MM.1S (cell line): Measurements from ENCODE around the gene MED27.

ENCODE experiments used
- DNase-seq: peaks from one replicate; pipeline ENCODE4 v3.0.0-alpha.2; 2015
- H2AFZ ChIP-seq: fragments of 300-600 bp; sonication (generic); 2 replicates; pipeline ENCODE4 v1.6.0; 2016; ENCODE audit warnings: antibody characterized with exemption, low read length
- H3F3A ChIP-seq: fragments of 300-600 bp; sonication (generic); 2 replicates; pipeline ENCODE4 v1.6.1; 2016; ENCODE audit warnings: mild to moderate bottlenecking, antibody characterized with exemption, low read length, moderate library complexity, mixed read lengths; ENCODE audit not compliant: insufficient read depth
- H3K27ac ChIP-seq: fragments of 300-600 bp; sonication (generic); 2 replicates; pipeline ENCODE4 v1.5.1; 2016; ENCODE audit warnings: mild to moderate bottlenecking, low read length
- H3K27me3 ChIP-seq: fragments of 300-600 bp; sonication (generic); replicated peaks from 2 replicates; pipeline ENCODE4 v1.6.0; 2016; ENCODE audit warnings: low read length; ENCODE audit not compliant: insufficient read depth
- H3K36me3 ChIP-seq: fragments of 300-600 bp; sonication (generic); replicated peaks from 2 replicates; pipeline ENCODE4 v1.6.1; 2016; ENCODE audit warnings: mild to moderate bottlenecking, low read length, mixed read lengths; ENCODE audit not compliant: insufficient read depth
- H3K4me1 ChIP-seq: fragments of 300-600 bp; sonication (generic); 2 replicates; pipeline ENCODE4 v1.6.1; 2016; ENCODE audit warnings: low read length, mixed read lengths
- H3K4me2 ChIP-seq: fragments of 300-600 bp; sonication (generic); 2 replicates; pipeline ENCODE4 v1.6.0; 2016; ENCODE audit warnings: low read depth, low read length
- H3K4me3 ChIP-seq: fragments of 300-600 bp; sonication (generic); 2 replicates; pipeline ENCODE4 v1.5.1; 2016; ENCODE audit warnings: low read length, mixed read lengths
- H3K79me2 ChIP-seq: fragments of 300-600 bp; sonication (generic); 2 replicates; pipeline ENCODE4 v1.6.1; 2016; ENCODE audit warnings: mixed run types, low read length, mixed read lengths
- H3K9ac ChIP-seq: fragments of 300-600 bp; sonication (generic); 2 replicates; pipeline ENCODE4 v1.6.1; 2016; ENCODE audit warnings: low read length, mixed read lengths
- H3K9me2 ChIP-seq: fragments of 300-600 bp; sonication (generic); replicated peaks from 2 replicates; pipeline ENCODE4 v1.6.1; 2016; ENCODE audit warnings: mild to moderate bottlenecking, low read length, mixed read lengths; ENCODE audit not compliant: insufficient read depth
- H3K9me3 ChIP-seq: fragments of 300-600 bp; sonication (generic); replicated peaks from 2 replicates; pipeline ENCODE4 v1.6.1; 2016; ENCODE audit warnings: mild to moderate bottlenecking, low read length, mixed read lengths; ENCODE audit not compliant: insufficient read depth
- H4K20me1 ChIP-seq: fragments of 300-600 bp; sonication (generic); 2 replicates; pipeline ENCODE4 v1.6.1; 2016; ENCODE audit warnings: mild to moderate bottlenecking, low read length, moderate library complexity, mixed read lengths; ENCODE audit not compliant: insufficient read depth
- EZH2 ChIP-seq: fragments of 300-600 bp; sonication (generic); optimal IDR thresholded peaks from 2 replicates; pipeline ENCODE3; 2017; ENCODE audit warnings: low read depth, mild to moderate bottlenecking, antibody characterized with exemption, low read length, mixed read lengths
- EZH2phosphoT487 ChIP-seq: fragments of 300-600 bp; sonication (generic); IDR thresholded peaks from 2 replicates; pipeline ENCODE4 v1.6.1; 2018; ENCODE audit warnings: antibody characterized with exemption, low read length
- TF ChIP-seq, protein P1 (sequence below): fragments of 300-600 bp; sonication (generic); IDR thresholded peaks from 2 replicates; pipeline ENCODE4 v1.5.1; 2016; ENCODE audit warnings: antibody characterized with exemption, low read length, mixed read lengths

Gene MED27

GRCh38 chr9:131873335-131873734, 206.3 kb downstream of the MED27 start:
- H3K4me3 ChIP-seq: no peak overlapping the region
- TF ChIP-seq EZH2phosphoT487 (no peak), EZH2 (no peak)
- TF ChIP-seq, protein P1, sequence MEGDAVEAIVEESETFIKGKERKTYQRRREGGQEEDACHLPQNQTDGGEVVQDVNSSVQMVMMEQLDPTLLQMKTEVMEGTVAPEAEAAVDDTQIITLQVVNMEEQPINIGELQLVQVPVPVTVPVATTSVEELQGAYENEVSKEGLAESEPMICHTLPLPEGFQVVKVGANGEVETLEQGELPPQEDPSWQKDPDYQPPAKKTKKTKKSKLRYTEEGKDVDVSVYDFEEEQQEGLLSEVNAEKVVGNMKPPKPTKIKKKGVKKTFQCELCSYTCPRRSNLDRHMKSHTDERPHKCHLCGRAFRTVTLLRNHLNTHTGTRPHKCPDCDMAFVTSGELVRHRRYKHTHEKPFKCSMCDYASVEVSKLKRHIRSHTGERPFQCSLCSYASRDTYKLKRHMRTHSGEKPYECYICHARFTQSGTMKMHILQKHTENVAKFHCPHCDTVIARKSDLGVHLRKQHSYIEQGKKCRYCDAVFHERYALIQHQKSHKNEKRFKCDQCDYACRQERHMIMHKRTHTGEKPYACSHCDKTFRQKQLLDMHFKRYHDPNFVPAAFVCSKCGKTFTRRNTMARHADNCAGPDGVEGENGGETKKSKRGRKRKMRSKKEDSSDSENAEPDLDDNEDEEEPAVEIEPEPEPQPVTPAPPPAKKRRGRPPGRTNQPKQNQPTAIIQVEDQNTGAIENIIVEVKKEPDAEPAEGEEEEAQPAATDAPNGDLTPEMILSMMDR: no peak

GRCh38 chr9:131872702-131873101, 207.0 kb downstream of the MED27 start:
- H3K9me3 ChIP-seq: no peaks in the 10 kb centered on the region
- no peaks in the 10 kb centered on the region for H3K9me2 ChIP-seq
- H4K20me1 ChIP-seq: no peaks in the 10 kb centered on the region
- H3K27ac ChIP-seq: no peak overlapping the region
- H3K4me1 ChIP-seq: no peaks in the 10 kb centered on the region
- H3K27me3 ChIP-seq: no peaks in the 10 kb centered on the region
- no peak overlapping the region for H2AFZ ChIP-seq
- H3K4me2 ChIP-seq: no peak overlapping the region
- DNase-seq: no peak
- H3K36me3 ChIP-seq: no peaks in the 10 kb centered on the region
- H3F3A ChIP-seq: no peaks in the 10 kb centered on the region
- H3K9ac ChIP-seq: no peak overlapping the region
- H3K4me3 ChIP-seq: no peak overlapping the region
- TF ChIP-seq EZH2 (no peak), EZH2phosphoT487 (no peak)
- TF ChIP-seq, protein P1: no peak
- H3K79me2 ChIP-seq: no peaks in the 10 kb centered on the region

More at GRCh38 chr9:131873335-131873734, 206.3 kb downstream of the MED27 start:
- no peaks in the 10 kb centered on the region for H3K4me1 ChIP-seq
- no peaks in the 10 kb centered on the region for H3K9me2 ChIP-seq
- no peak overlapping the region for H3K27ac ChIP-seq
- no peak overlapping the region for H2AFZ ChIP-seq
- no peaks in the 10 kb centered on the region for H4K20me1 ChIP-seq
- no peaks in the 10 kb centered on the region for H3F3A ChIP-seq
- H3K27me3 ChIP-seq: no peaks in the 10 kb centered on the region
- H3K9ac ChIP-seq: no peak overlapping the region
- no peaks in the 10 kb centered on the region for H3K36me3 ChIP-seq
- no peak overlapping the region for H3K4me2 ChIP-seq
- H3K9me3 ChIP-seq: no peaks in the 10 kb centered on the region
- H3K79me2 ChIP-seq: no peaks in the 10 kb centered on the region
- no peak for DNase-seq

- Histone ChIP-seq H3K9ac (no peak overlapping the region), H3K9me3 (no peaks in the 10 kb centered on the region), H4K20me1 (no peaks in the 10 kb centered on the region), H3K4me2 (no peak overlapping the region), H3K4me1 (no peaks in the 10 kb centered on the region), H3K36me3 (no peaks in the 10 kb centered on the region), H3K4me3 (no peak overlapping the region), H3K79me2 (no peaks in the 10 kb centered on the region), H3K9me2 (no peaks in the 10 kb centered on the region), H3F3A (no peaks in the 10 kb centered on the region), H3K27ac (no peak overlapping the region), H3K27me3 (no peaks in the 10 kb centered on the region), H2AFZ (no peak overlapping the region)
- no peak for TF ChIP-seq EZH2phosphoT487
- TF ChIP-seq, protein P1: 0 out of 2 replicates have a peak, but pooled peaks have one; percentile 7
- DNase-seq: no peak
Measured at GRCh38 chr9:131872006-131872405, 207.7 kb downstream of the MED27 start.
